Spleen (tissue), 11 donors: ENCODE data around the gene FXYD3. TPM values are rescaled to one million over a fixed set of nuclear protein-coding genes. Genes with fewer than 3 reads are reported as not detected.

Source experiments
- DNase-seq: peaks from one replicate; pipeline ENCODE4 v3.0.0-alpha.2; 2020
- H3K27ac ChIP-seq, 8 donors: fragments of 200-600 bp; sonication (generic) in 7 of 8; 1 replicate in 4 of 8; 2 replicates in 4 of 8; pipeline versions ENCODE4 v1.5.0 to v1.8.0; 2016 to 2021; ENCODE audit warnings: inconsistent platforms in 4 of 8, mild to moderate bottlenecking in 4 of 8, moderate library complexity in 1 of 8
- H3K27me3 ChIP-seq, 7 donors: fragments of 200-600 bp; sonication (generic) in 6 of 7; replicated peaks in 1 of 7; 1 replicate in 4 of 7; 2 replicates in 3 of 7; pipeline versions ENCODE4 v1.5.0 to v1.8.0; 2016 to 2021; ENCODE audit warnings: inconsistent platforms in 3 of 7, mild to moderate bottlenecking in 1 of 7
- H3K36me3 ChIP-seq, 6 donors: fragments of 200-600 bp; sonication (generic) in 5 of 6; 1 replicate in 4 of 6; 2 replicates in 2 of 6; pipeline versions ENCODE4 v1.5.0 to v1.8.0; 2016 to 2021; ENCODE audit warnings: inconsistent platforms in 2 of 6
- H3K4me1 ChIP-seq, 6 donors: fragments of 200-600 bp; sonication (generic) in 5 of 6; 1 replicate in 3 of 6; 2 replicates in 3 of 6; pipeline versions ENCODE4 v1.5.0 to v1.8.0; 2016 to 2021; ENCODE audit warnings: inconsistent platforms in 3 of 6
- H3K4me3 ChIP-seq, 8 donors: fragments of 200-600 bp; sonication (generic) in 7 of 8; 1 replicate in 4 of 8; 2 replicates in 4 of 8; pipeline versions ENCODE4 v1.5.0 to v1.8.0; 2016 to 2021; ENCODE audit warnings: inconsistent platforms in 4 of 8, mild to moderate bottlenecking in 4 of 8, moderate library complexity in 2 of 8
- H3K9me3 ChIP-seq, 8 donors: fragments of 200-600 bp; sonication (generic) in 7 of 8; 1 replicate in 4 of 8; 2 replicates in 4 of 8; pipeline versions ENCODE4 v1.5.0 to v1.8.0; 2016 to 2021; ENCODE audit warnings: inconsistent platforms in 4 of 8
- POLR2A ChIP-seq, 3 donors: fragments of 450-650 bp; IDR thresholded peaks; one replicate each; pipeline ENCODE4 v1.5.1; 2017; ENCODE audit warnings: antibody characterized with exemption in 3 of 3, mild to moderate bottlenecking in 1 of 3
- POLR2AphosphoS5 ChIP-seq, 3 donors: sonication (generic); formaldehyde crosslinking; IDR thresholded peaks; one replicate each; pipeline ENCODE4 v1.5.1; 2017; ENCODE audit warnings: antibody characterized with exemption in 3 of 3
- WGBS, 5 donors: extraction: QIAGEN DNeasy Blood & Tissue Kit in 3 of 5; methylation state at CpG; one replicate each; pipeline versions ENCODE4 v1.1.5 to v1.1.7; 2013 to 2018; 5-methylcytosine and 5-hydroxymethylcytosine counted together
- intact Hi-C: fragments of 100-400 bp; cut with DNase I; formaldehyde crosslinking; loops from one replicate; pipeline ENCODE4 v1.15.0; 2023; ENCODE audit warnings: low total_unique reads
- polyA plus RNA-seq, 3 donors: library from polyadenylated mRNA; stranded (reverse); fragments of 200-250 nt; gene quantifications; one replicate each; pipeline ENCODE4 v1.2.1, GENCODE V29; 2013
- small RNA-seq, 4 donors: library from RNA; depleted of rRNA; stranded (forward); fragments of <200 nt; gene quantifications; one replicate each; pipeline ENCODE3, GENCODE V24; 2016
- total RNA-seq, 7 donors: library from RNA; depleted of rRNA in 3 of 7; stranded (reverse); fragments of >200 nt in 3 of 7; fragmentation: NEBNext Ultra II Directional in 4 of 7; extraction: Animal tissue kit (Norgen Biotek cat#: 25700) in 4 of 7; gene quantifications; one replicate each; pipeline versions ENCODE4 v1.1.0 to v1.2.1, GENCODE V29; 2016 to 2021
- TF ChIP-seq, protein P1 (sequence below), 11 experiments: fragments of 200-600 bp in 7 of 11; fragments of 450-650 bp in 4 of 11; sonication (generic) in 4 of 11; IDR thresholded peaks in 8 of 11; conservative IDR thresholded peaks in 3 of 11; 1 replicate in 7 of 11; 2 replicates in 4 of 11; pipeline versions ENCODE4 v1.4.0 to v1.8.0; 2016 to 2021; ENCODE audit warnings: antibody characterized with exemption in 11 of 11, inconsistent platforms in 4 of 11, mild to moderate bottlenecking in 1 of 11
- donor health status: healthy with polysubstance abuse.
- donor health status: DM: no; HTN: no; CAD: no; lungs with moderate emphysema.
- donor health status: DM: no; HTN: no; CAD: no.
- donor health status: Bipolar disorder and iron deficiency.
- donor health status: healthy.
- donor health status: DM: no; HTN: no; CAD: no.
- donor health status: DM: yes; HTN: yes; CAD: no.

The FXYD3 gene
- total and polyA plus RNA-seq, 10 donors, result 0.33 to 1.5 (median 0.70) TPM; not detected in 7

DNA sequence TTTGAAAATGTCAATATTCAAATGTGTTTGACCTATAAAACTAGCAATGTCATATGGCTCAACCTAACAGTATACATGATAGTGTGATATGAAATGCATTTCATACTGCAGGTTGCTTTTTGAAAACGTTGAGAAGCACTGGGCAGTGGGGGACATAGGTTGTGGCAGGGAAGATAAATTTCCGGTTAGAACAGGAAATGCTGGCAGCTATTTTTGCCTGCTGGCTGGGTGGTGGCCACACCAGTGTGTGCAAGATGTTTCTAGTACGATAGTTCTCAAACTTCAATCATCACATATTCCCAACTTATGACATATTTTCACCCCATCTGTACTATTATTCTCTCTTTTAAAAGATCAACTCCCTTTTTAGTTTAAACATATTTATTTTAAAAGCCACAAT lies 56.1 kb downstream of the FXYD3 start:
- Histone ChIP-seq H3K27ac (peak overlapping the region in 5 of 8 donors; percentile 22 to 78 (median 52)), H3K4me1 (peaks cover 11 to 46% (median 33%) of the 10 kb centered on the region in 6 donors), H3K4me3 (no peak overlapping the region), H3K27me3 (no peaks in the 10 kb centered on the region), H3K9me3 (peaks cover 0 to 1% (median 0%) of the 10 kb centered on the region in 8 donors), H3K36me3 (peaks cover 0 to 59% (median 25%) of the 10 kb centered on the region in 6 donors)
- no peak for TF ChIP-seq POLR2A (IDR thresholded peaks at IDR 0.05)
- TF ChIP-seq POLR2AphosphoS5 (IDR thresholded peaks at IDR 0.05), result peak in 1 of 3 donors; percentile 45
- TF ChIP-seq, protein P1, sequence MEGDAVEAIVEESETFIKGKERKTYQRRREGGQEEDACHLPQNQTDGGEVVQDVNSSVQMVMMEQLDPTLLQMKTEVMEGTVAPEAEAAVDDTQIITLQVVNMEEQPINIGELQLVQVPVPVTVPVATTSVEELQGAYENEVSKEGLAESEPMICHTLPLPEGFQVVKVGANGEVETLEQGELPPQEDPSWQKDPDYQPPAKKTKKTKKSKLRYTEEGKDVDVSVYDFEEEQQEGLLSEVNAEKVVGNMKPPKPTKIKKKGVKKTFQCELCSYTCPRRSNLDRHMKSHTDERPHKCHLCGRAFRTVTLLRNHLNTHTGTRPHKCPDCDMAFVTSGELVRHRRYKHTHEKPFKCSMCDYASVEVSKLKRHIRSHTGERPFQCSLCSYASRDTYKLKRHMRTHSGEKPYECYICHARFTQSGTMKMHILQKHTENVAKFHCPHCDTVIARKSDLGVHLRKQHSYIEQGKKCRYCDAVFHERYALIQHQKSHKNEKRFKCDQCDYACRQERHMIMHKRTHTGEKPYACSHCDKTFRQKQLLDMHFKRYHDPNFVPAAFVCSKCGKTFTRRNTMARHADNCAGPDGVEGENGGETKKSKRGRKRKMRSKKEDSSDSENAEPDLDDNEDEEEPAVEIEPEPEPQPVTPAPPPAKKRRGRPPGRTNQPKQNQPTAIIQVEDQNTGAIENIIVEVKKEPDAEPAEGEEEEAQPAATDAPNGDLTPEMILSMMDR (IDR thresholded peaks at IDR 0.05 in 8 of 11, conservative IDR thresholded peaks at IDR 0.05 in 3 of 11), result no peak
- intact Hi-C loops, result no loop called here
- 11 to 27% (median 17%) methylated on average over 3 of the region's 3 CpGs for WGBS, 5 donors
- DNase-seq, result no peak

Small RNA genes within 50 kb of the gene (small RNA-seq; reads per million reads assigned to genes)
- gene AC020907.2, result 0 reads per million in 4 donors

Other genes with a start within 250 kb of the FXYD3 start
- 10 to 100 TPM in 1 of 7 donors, 1 to 10 TPM in 6; 2.7 to 23.5 (median 3.4) TPM for gene ZNF30, start 188.9 kb upstream of the FXYD3 start, total RNA-seq
- gene ZNF30, start 188.9 kb upstream of the FXYD3 start, polyA plus RNA-seq, result 1 to 10 TPM; 2.0 to 2.8 (median 2.2) TPM
- gene ZNF792, start 151.6 kb upstream of the FXYD3 start, total RNA-seq, result 10 to 100 TPM; 10.4 to 22.9 (median 16.6) TPM
- gene ZNF792, start 151.6 kb upstream of the FXYD3 start, polyA plus RNA-seq, result 1 to 10 TPM; 1.5 to 3.0 (median 1.6) TPM
- gene GRAMD1A, start 115.5 kb upstream of the FXYD3 start, total RNA-seq, result 100 to 1,000 TPM in 5 of 7 donors, 10 to 100 TPM in 2; 80.3 to 177 (median 118) TPM
- gene GRAMD1A, start 115.5 kb upstream of the FXYD3 start, polyA plus RNA-seq, result 10 to 100 TPM; 30.0 to 63.2 (median 30.4) TPM
- gene SCN1B, start 85.4 kb upstream of the FXYD3 start, total RNA-seq, result 10 to 100 TPM; 11.3 to 28.1 (median 16.7) TPM
- 1 to 10 TPM; 3.7 to 7.4 (median 5.9) TPM for gene SCN1B, start 85.4 kb upstream of the FXYD3 start, polyA plus RNA-seq
- gene HPN, start 74.1 kb upstream of the FXYD3 start, total RNA-seq, result 1 to 10 TPM; 1.0 to 4.3 (median 2.4) TPM
- gene HPN, start 74.1 kb upstream of the FXYD3 start, polyA plus RNA-seq, result 1 to 10 TPM in 2 of 3 donors, under 1 TPM in 1; 0.86 to 2.4 (median 1.1) TPM
- gene LGI4, start 19.2 kb downstream of the FXYD3 start, total RNA-seq, result 1 to 10 TPM in 4 of 7 donors, under 1 TPM in 2, not detected in 1; 0.68 to 2.8 (median 1.1) TPM
- gene LGI4, start 19.2 kb downstream of the FXYD3 start, polyA plus RNA-seq, result 1 to 10 TPM; 2.4 to 9.7 (median 2.5) TPM
- 10 to 100 TPM in 3 of 7 donors, 1 to 10 TPM in 2, under 1 TPM in 1, not detected in 1; 0.83 to 18.1 (median 8.0) TPM for gene FXYD1, start 23.0 kb downstream of the FXYD3 start, total RNA-seq
- gene FXYD1, start 23.0 kb downstream of the FXYD3 start, polyA plus RNA-seq, result 10 to 100 TPM in 2 of 3 donors, 1 to 10 TPM in 1; 9.8 to 17.8 (median 16.0) TPM
- gene FXYD7, start 27.4 kb downstream of the FXYD3 start, total RNA-seq, result 1 to 10 TPM in 6 of 7 donors, not detected in 1; 1.2 to 3.3 (median 2.5) TPM
- gene FXYD7, start 27.4 kb downstream of the FXYD3 start, polyA plus RNA-seq, result 1 to 10 TPM; 1.6 to 4.4 (median 2.3) TPM
- 100 to 1,000 TPM; 132 to 215 (median 162) TPM for gene FXYD5, start 38.9 kb downstream of the FXYD3 start, total RNA-seq
- gene FXYD5, start 38.9 kb downstream of the FXYD3 start, polyA plus RNA-seq, result 100 to 1,000 TPM; 188 to 235 (median 213) TPM
- under 1 TPM in 1 of 7 donors, not detected in 6; 0.51 TPM for gene FAM187B, start 112.9 kb downstream of the FXYD3 start, total RNA-seq
- gene FAM187B, start 112.9 kb downstream of the FXYD3 start, polyA plus RNA-seq, result under 1 TPM in 2 of 3 donors, not detected in 1; 0.48 to 0.61 TPM
- gene LSR, start 133.2 kb downstream of the FXYD3 start, total RNA-seq, result 10 to 100 TPM; 18.1 to 30.2 (median 21.6) TPM
- gene LSR, start 133.2 kb downstream of the FXYD3 start, polyA plus RNA-seq, result 10 to 100 TPM; 10.9 to 17.4 (median 11.2) TPM
- gene USF2, start 153.1 kb downstream of the FXYD3 start, total RNA-seq, result 100 to 1,000 TPM; 133 to 206 (median 157) TPM
- gene USF2, start 153.1 kb downstream of the FXYD3 start, polyA plus RNA-seq, result 100 to 1,000 TPM; 132 to 205 (median 145) TPM
- under 1 TPM in 2 of 7 donors, not detected in 5; 0.60 to 0.67 TPM for gene HAMP, start 166.7 kb downstream of the FXYD3 start, total RNA-seq
- 1 to 10 TPM in 2 of 3 donors, under 1 TPM in 1; 0.48 to 5.0 (median 2.0) TPM for gene HAMP, start 166.7 kb downstream of the FXYD3 start, polyA plus RNA-seq
- 10 to 100 TPM in 3 of 7 donors, under 1 TPM in 2, not detected in 2; 0.26 to 55.2 (median 35.1) TPM for gene MAG, start 176.3 kb downstream of the FXYD3 start, total RNA-seq
- under 1 TPM; 0.07 to 0.42 (median 0.16) TPM for gene MAG, start 176.3 kb downstream of the FXYD3 start, polyA plus RNA-seq
- gene CD22, start 213.4 kb downstream of the FXYD3 start, total RNA-seq, result 100 to 1,000 TPM; 251 to 446 (median 339) TPM
- gene CD22, start 213.4 kb downstream of the FXYD3 start, polyA plus RNA-seq, result 100 to 1,000 TPM; 292 to 445 (median 394) TPM
- under 1 TPM in 4 of 7 donors, not detected in 3; 0.16 to 0.32 (median 0.28) TPM for gene FFAR1, start 232.1 kb downstream of the FXYD3 start, total RNA-seq
- gene FFAR1, start 232.1 kb downstream of the FXYD3 start, polyA plus RNA-seq, result under 1 TPM; 0.18 to 0.52 (median 0.26) TPM
- 1 to 10 TPM in 4 of 7 donors, under 1 TPM in 2, not detected in 1; 0.55 to 3.2 (median 2.0) TPM for gene FFAR3, start 242.6 kb downstream of the FXYD3 start, total RNA-seq
- gene FFAR3, start 242.6 kb downstream of the FXYD3 start, polyA plus RNA-seq, result under 1 TPM; 0.30 to 0.45 (median 0.33) TPM